Activated naive CD4-positive, alpha-beta T cell treated with anti-CD3 and anti-CD28 coated beads, Interleukin-2, amount 50 U/mL, for 72 hours (primary cell): ENCODE results near the gene ALAS1. TPM values are rescaled to one million over a fixed set of nuclear protein-coding genes. Genes with fewer than 3 reads are reported as not detected.

Source experiments
- ATAC-seq, 2 donors: fragments of 150-1000 bp; cut with Tn5 transposase; 2 replicates each; pipeline ENCODE4 v1.10.0; 2021; ENCODE audit warnings: mild to moderate bottlenecking in 2 of 2, moderate library complexity in 2 of 2
- DNase-seq, 2 donors: peaks; one replicate each; pipeline ENCODE4 v3.0.0; 2021 to 2022; ENCODE audit warnings: low spot score in 2 of 2
- H3K27ac Mint-ChIP-seq, 2 donors: one replicate each; pipeline ENCODE4 v1.8.0; 2022; ENCODE audit warnings: mild to moderate bottlenecking in 2 of 2, mixed read lengths in 2 of 2
- H3K36me3 Mint-ChIP-seq, 2 donors: one replicate each; pipeline ENCODE4 v1.8.0; 2022; ENCODE audit warnings: mixed read lengths in 2 of 2
- H3K9me3 Mint-ChIP-seq, 2 donors: one replicate each; pipeline ENCODE4 v1.8.0; 2022; ENCODE audit warnings: mixed read lengths in 2 of 2
- total RNA-seq, 2 donors: library from RNA; stranded (reverse); gene quantifications; one replicate each; pipeline ENCODE4 v1.2.3, GENCODE V29; 2022

ALAS1 gene
- total RNA-seq, 2 donors from 2014 or later: 56.1 to 72.0 TPM

- Mint-ChIP-seq H3K9me3 (no peaks in the 10 kb centered on the region), H3K36me3 (peaks cover 0 to 20% of the 10 kb centered on the region in 2 donors), H3K27ac (peak overlapping the region; percentile 79 to 81)
- no peak for ATAC-seq
- no peak for DNase-seq
Measured at GRCh38 chr3:52233108-52233591, 35.2 kb downstream of the ALAS1 start.

- ATAC-seq: no peak
- no peak for DNase-seq
- Mint-ChIP-seq H3K9me3 (no peaks in the 10 kb centered on the region), H3K36me3 (peaks cover 5 to 25% of the 10 kb centered on the region in 2 donors), H3K27ac (peak overlapping the region; percentile 79 to 81)
Measured at GRCh38 chr3:52233968-52234367, 36.0 kb downstream of the ALAS1 start.

GRCh38 chr3:52234516-52235447 lies 36.8 kb downstream of the ALAS1 start:
- DNase-seq (no peak), ATAC-seq (no peak)
- Mint-ChIP-seq H3K36me3 (peaks cover 11 to 32% of the 10 kb centered on the region in 2 donors), H3K27ac (peak overlapping the region; percentile 79 to 81), H3K9me3 (no peaks in the 10 kb centered on the region)

GRCh38 chr3:52236424-52236886 lies 38.5 kb downstream of the ALAS1 start:
- ATAC-seq (no peak), DNase-seq (no peak)
- peaks cover 14 to 34% of the 10 kb centered on the region in 2 donors for H3K36me3 Mint-ChIP-seq
- H3K27ac Mint-ChIP-seq: peak overlapping the region; percentile 62 to 75
- H3K9me3 Mint-ChIP-seq: no peaks in the 10 kb centered on the region

- Mint-ChIP-seq H3K36me3 (peaks cover 14 to 34% of the 10 kb centered on the region in 2 donors), H3K9me3 (no peaks in the 10 kb centered on the region), H3K27ac (peak overlapping the region; percentile 81 to 94)
- peak in 1 of 2 donors; percentile 1 for DNase-seq
- ATAC-seq: no peak
Measured at GRCh38 chr3:52237006-52237656, 39.2 kb downstream of the ALAS1 start.

GRCh38 chr3:52237657-52238172 lies 39.8 kb downstream of the ALAS1 start:
- DNase-seq: peak in 1 of 2 donors; percentile 2
- no peaks in the 10 kb centered on the region for H3K9me3 Mint-ChIP-seq
- ATAC-seq: no peak
- peak overlapping the region; percentile 81 to 94 for H3K27ac Mint-ChIP-seq
- H3K36me3 Mint-ChIP-seq: peaks cover 14 to 36% of the 10 kb centered on the region in 2 donors

GRCh38 chr3:52238193-52238760 lies 40.3 kb downstream of the ALAS1 start:
- Mint-ChIP-seq H3K27ac (peak overlapping the region; percentile 85 to 94), H3K9me3 (no peaks in the 10 kb centered on the region), H3K36me3 (peaks cover 14 to 39% of the 10 kb centered on the region in 2 donors)
- DNase-seq: peak in 1 of 2 donors; percentile 33
- ATAC-seq: peak in 1 of 2 donors; percentile 1

- Mint-ChIP-seq H3K9me3 (no peaks in the 10 kb centered on the region), H3K36me3 (peaks cover 14 to 44% of the 10 kb centered on the region in 2 donors), H3K27ac (peak within 1 kb of the TSS; percentile 94 to 99)
- peak; percentile 72 to 75 for ATAC-seq
- peak; percentile 91 to 92 for DNase-seq
Measured at GRCh38 chr3:52238761-52239701, 41.1 kb downstream of the ALAS1 start, which contains the start of gene TWF2. TWF2 (minus strand) TSS chr3:52239158; CDS start chr3:52239016, 142 bp downstream.

- ATAC-seq (peak; percentile 39 to 55), DNase-seq (peak; percentile 58 to 74)
- peaks cover 14 to 48% of the 10 kb centered on the region in 2 donors for H3K36me3 Mint-ChIP-seq
- peak overlapping the region; percentile 94 to 99 for H3K27ac Mint-ChIP-seq
- no peaks in the 10 kb centered on the region for H3K9me3 Mint-ChIP-seq
Measured at GRCh38 chr3:52240059-52240885, 42.3 kb downstream of the ALAS1 start.

- H3K27ac Mint-ChIP-seq: peak overlapping the region; percentile 94 to 99
- DNase-seq (no peak), ATAC-seq (peak; percentile 4 to 25)
- no peaks in the 10 kb centered on the region for H3K9me3 Mint-ChIP-seq
- H3K36me3 Mint-ChIP-seq: peaks cover 14 to 48% of the 10 kb centered on the region in 2 donors
Measured at GRCh38 chr3:52240886-52241370, 43.0 kb downstream of the ALAS1 start.

- peaks cover 22 to 52% of the 10 kb centered on the region in 2 donors for H3K36me3 Mint-ChIP-seq
- H3K27ac Mint-ChIP-seq: peak overlapping the region; percentile 38 to 50
- no peaks in the 10 kb centered on the region for H3K9me3 Mint-ChIP-seq
- no peak for DNase-seq
- ATAC-seq: no peak
Measured at GRCh38 chr3:52242039-52242438, 44.1 kb downstream of the ALAS1 start.

- ATAC-seq (peak; percentile 29 to 55), DNase-seq (no peak)
- Mint-ChIP-seq H3K27ac (peak overlapping the region; percentile 86 to 88), H3K36me3 (peaks cover 18 to 67% of the 10 kb centered on the region in 2 donors), H3K9me3 (no peaks in the 10 kb centered on the region)
Measured at GRCh38 chr3:52243791-52244628, 46.0 kb downstream of the ALAS1 start.

- Mint-ChIP-seq H3K36me3 (peaks cover 10 to 53% of the 10 kb centered on the region in 2 donors), H3K9me3 (no peaks in the 10 kb centered on the region), H3K27ac (peak within 1 kb of the TSS; percentile 88 to 97)
- ATAC-seq (peak; percentile 32 to 37), DNase-seq (peak in 1 of 2 donors; percentile 53)
Measured at GRCh38 chr3:52245322-52246263, 47.6 kb downstream of the ALAS1 start, which contains the start of gene PPM1M. PPM1M (plus strand) TSS chr3:52245759; CDS start chr3:52245825, 66 bp downstream.
